PFSK-1 (cell line): ENCODE results near the gene PBX3.

ENCODE experiments used
- POLR2AphosphoS5 ChIP-seq: IDR thresholded peaks from 2 replicates; pipeline ENCODE4 v1.6.1; 2012; ENCODE audit warnings: low read depth, mild to moderate bottlenecking, control low read depth, low read length, moderate library complexity
- TAF1 ChIP-seq: IDR thresholded peaks from 2 replicates; pipeline ENCODE4 v1.6.1; 2012; ENCODE audit warnings: low read length, control low read depth, borderline replicate concordance; ENCODE audit not compliant: insufficient read depth

DNA sequence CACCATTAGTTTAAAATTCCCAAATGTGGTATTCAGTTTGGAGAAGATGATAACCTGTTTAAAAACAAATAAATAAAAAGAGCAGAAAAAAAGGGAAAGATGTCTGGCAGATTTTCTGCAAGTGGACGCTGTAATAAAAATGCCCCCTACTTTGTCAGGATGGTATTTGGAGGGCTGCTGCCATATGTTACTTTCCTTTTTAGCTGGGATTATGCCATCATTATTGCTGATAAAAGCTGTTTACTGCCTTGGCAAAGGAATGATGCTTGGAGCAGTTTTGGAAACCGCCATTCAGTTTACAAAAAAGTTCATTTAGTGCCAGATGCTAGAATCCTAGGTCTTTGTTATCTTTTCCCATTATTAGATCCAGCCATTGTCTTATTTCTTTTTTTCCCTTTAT lies 104.8 kb downstream of the PBX3 start:
- TF ChIP-seq POLR2AphosphoS5: no peak
- no peak for TF ChIP-seq TAF1
